Liver (tissue), 3 donors: Measurements from ENCODE around the gene PDZD2.

Experiments used
- CTCF ChIP-seq: fragments of 150-350 bp; IDR thresholded peaks from 2 replicates; pipeline ENCODE4 v1.5.1; 2017; ENCODE audit warnings: improper control_type of control experiment, low read depth, low read length; ENCODE audit not compliant: missing input control
- FOXA2 ChIP-seq: IDR thresholded peaks from 2 replicates; pipeline ENCODE4 v1.6.1; 2016; ENCODE audit warnings: antibody characterized with exemption
- GABPA ChIP-seq, 2 donors: IDR thresholded peaks in 1 of 2; conservative IDR thresholded peaks in 1 of 2; 2 replicates each; pipeline ENCODE4 v1.6.1; 2016; ENCODE audit warnings: antibody characterized with exemption in 2 of 2, mild to moderate bottlenecking in 1 of 2, moderate library complexity in 1 of 2
- RAD21 ChIP-seq, 2 donors: IDR thresholded peaks; 2 replicates each; pipeline ENCODE4 v1.6.1; 2016; ENCODE audit warnings: antibody characterized with exemption in 2 of 2, mild to moderate bottlenecking in 2 of 2
- YY1 ChIP-seq: IDR thresholded peaks from 2 replicates; pipeline ENCODE4 v1.6.1; 2016; ENCODE audit warnings: antibody characterized with exemption, mild to moderate bottlenecking
- donor health status: healthy.
- donor health status: healthy.

- TF ChIP-seq RAD21 (IDR thresholded peaks at IDR 0.05) (no peak), CTCF (no peak), YY1 (no peak), FOXA2 (no peak), GABPA (IDR thresholded peaks at IDR 0.05 in 1 of 2, conservative IDR thresholded peaks at IDR 0.05 in 1 of 2) (no peak)
Measured at GRCh38 chr5:31833710-31834109, 194.8 kb downstream of the PDZD2 start.
